ENCODE measurements around the gene KCNK10. TPM values are rescaled to one million over a fixed set of nuclear protein-coding genes. Genes with fewer than 3 reads are reported as not detected.

The KCNK10 gene
- total and polyA plus RNA-seq, 7 donors, result under 0.01 to 0.60 (median 0.28) TPM; not detected in 1

GRCh38 chr14:88258021-88258420 lies 65.0 kb downstream of the KCNK10 start:
- no peak overlapping the region for H3K27ac ChIP-seq
- no peaks in the 10 kb centered on the region for H3K9me3 ChIP-seq
- H3K4me3 ChIP-seq, result no peak overlapping the region
- H3K27me3 ChIP-seq, result no peaks in the 10 kb centered on the region
- DNase-seq, result no peak
- intact Hi-C loops (cut with DNase I), result no loop called here
- no peak for TF ChIP-seq POLR2A (IDR thresholded peaks at IDR 0.05)
- TF ChIP-seq POLR2AphosphoS5 (IDR thresholded peaks at IDR 0.05), result no peak
- TF ChIP-seq EP300 (IDR thresholded peaks at IDR 0.05), result no peak
- no peaks in the 10 kb centered on the region for H3K4me1 ChIP-seq
- no peaks in the 10 kb centered on the region for H3K36me3 ChIP-seq
- 89 to 93% methylated on average over 4 of the region's 4 CpGs for WGBS, 2 donors

DNA sequence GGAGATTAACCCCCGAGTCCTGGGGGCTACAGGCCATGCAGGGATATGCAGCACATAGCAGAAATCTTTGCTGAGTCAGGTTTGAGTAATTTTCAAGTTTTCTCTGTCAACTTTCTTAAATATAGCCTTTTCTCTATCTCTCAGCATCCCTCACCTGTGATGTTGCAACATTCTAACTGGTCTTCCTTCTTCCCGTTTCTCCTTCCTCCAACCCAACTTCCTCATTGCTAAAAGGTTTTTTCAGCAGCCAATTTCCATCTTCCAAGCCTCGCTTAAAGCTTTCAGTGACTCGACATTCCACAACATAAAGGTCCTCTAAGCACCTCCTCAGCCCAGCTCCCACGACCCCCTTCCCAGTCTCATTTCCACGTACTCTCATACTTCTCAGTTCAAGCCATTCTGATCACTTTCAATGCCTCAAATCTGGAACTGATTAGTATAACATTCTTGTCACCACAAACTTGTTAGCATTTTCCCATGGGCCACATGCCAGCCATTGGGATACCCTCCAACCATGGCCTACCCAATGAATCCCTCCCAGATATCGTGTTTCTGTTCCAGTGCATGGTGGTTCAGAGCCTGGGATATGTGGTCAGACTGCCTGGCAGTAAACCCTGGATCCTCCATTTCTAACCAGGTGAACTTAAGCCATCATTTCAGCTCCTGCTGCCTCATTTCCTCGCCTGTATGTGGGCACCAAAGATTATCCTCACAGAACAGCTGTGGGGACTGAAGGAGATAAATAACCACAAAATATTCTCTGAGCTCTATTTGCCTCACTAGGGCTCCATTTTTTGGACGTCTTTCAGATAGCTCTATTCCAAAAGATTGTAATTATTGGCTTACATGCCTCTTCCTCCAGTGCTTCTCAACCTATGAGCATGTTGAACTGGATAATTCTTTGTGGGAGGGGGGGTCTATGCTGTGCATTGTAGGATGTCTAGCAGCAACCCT lies 65.8 kb downstream of the KCNK10 start:
- Histone ChIP-seq H3K27me3 (no peaks in the 10 kb centered on the region), H3K27ac (no peak overlapping the region), H3K9me3 (no peaks in the 10 kb centered on the region), H3K4me1 (no peaks in the 10 kb centered on the region), H3K4me3 (no peak overlapping the region), H3K36me3 (no peaks in the 10 kb centered on the region)
- WGBS, 2 donors, result 62 to 65% methylated on average over 9 of the region's 9 CpGs
- no peak for TF ChIP-seq POLR2A (IDR thresholded peaks at IDR 0.05)
- no peak for TF ChIP-seq POLR2AphosphoS5 (IDR thresholded peaks at IDR 0.05)
- TF ChIP-seq EP300 (IDR thresholded peaks at IDR 0.05), result no peak
- TF ChIP-seq, protein P1, sequence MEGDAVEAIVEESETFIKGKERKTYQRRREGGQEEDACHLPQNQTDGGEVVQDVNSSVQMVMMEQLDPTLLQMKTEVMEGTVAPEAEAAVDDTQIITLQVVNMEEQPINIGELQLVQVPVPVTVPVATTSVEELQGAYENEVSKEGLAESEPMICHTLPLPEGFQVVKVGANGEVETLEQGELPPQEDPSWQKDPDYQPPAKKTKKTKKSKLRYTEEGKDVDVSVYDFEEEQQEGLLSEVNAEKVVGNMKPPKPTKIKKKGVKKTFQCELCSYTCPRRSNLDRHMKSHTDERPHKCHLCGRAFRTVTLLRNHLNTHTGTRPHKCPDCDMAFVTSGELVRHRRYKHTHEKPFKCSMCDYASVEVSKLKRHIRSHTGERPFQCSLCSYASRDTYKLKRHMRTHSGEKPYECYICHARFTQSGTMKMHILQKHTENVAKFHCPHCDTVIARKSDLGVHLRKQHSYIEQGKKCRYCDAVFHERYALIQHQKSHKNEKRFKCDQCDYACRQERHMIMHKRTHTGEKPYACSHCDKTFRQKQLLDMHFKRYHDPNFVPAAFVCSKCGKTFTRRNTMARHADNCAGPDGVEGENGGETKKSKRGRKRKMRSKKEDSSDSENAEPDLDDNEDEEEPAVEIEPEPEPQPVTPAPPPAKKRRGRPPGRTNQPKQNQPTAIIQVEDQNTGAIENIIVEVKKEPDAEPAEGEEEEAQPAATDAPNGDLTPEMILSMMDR (IDR thresholded peaks at IDR 0.05), result no peak
- DNase-seq, result no peak
- intact Hi-C loops (cut with DNase I), result no loop called here

DNA sequence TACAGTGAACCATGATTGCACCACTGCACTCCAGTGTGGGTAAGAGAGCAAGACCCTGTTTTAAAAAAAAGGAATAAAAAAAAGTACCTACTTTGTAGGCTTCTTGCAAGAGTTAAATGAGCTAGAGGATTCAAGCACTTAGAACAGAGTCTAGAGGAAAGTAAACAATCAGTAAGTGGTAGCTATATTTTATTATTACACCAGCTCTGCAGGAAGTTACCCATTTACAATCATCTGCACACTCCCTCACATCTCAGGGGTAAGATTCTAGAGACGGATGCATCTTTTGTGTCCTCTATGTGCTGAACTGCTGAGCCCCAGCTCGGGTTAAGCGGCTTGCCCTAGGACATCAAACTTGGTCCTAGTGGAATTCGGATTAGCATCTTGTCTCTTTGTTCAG lies 67.3 kb downstream of the KCNK10 start:
- Histone ChIP-seq H3K9me3 (no peaks in the 10 kb centered on the region), H3K27me3 (no peaks in the 10 kb centered on the region), H3K36me3 (no peaks in the 10 kb centered on the region), H3K27ac (no peak overlapping the region), H3K4me3 (no peak overlapping the region), H3K4me1 (no peaks in the 10 kb centered on the region)
- 17 to 61% methylated on average over 4 of the region's 4 CpGs for WGBS, 2 donors
- TF ChIP-seq POLR2A (IDR thresholded peaks at IDR 0.05) (no peak), POLR2AphosphoS5 (IDR thresholded peaks at IDR 0.05) (no peak), EP300 (IDR thresholded peaks at IDR 0.05) (no peak)
- TF ChIP-seq, protein P1 (IDR thresholded peaks at IDR 0.05), result no peak
- intact Hi-C loops (cut with DNase I), result no loop called here
- no peak for DNase-seq

DNA sequence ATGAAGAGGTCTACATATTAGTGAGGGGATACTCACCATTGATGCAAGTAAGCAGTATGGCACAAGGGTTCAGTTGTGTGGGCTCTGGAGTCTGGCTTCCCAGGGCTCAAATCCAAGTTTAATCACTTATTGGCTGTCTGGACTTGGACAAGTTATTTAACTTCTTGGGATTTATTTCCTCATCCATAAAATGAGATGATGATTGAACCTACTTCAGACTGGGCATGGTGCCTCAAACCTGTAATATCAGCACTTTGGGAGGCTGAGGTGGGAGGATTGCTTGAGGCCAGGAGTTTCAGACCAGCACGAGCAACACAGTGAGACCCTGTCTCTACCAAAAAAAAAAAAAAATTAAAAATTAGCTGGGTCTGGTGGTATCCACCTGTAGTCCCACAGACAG lies 67.9 kb downstream of the KCNK10 start:
- 20 to 78% methylated on average over 1 of the region's 1 CpG for WGBS, 2 donors
- intact Hi-C loops (cut with DNase I), result no loop called here
- Histone ChIP-seq H3K4me1 (no peaks in the 10 kb centered on the region), H3K4me3 (no peak overlapping the region), H3K36me3 (no peaks in the 10 kb centered on the region), H3K9me3 (no peaks in the 10 kb centered on the region), H3K27me3 (no peaks in the 10 kb centered on the region), H3K27ac (no peak overlapping the region)
- no peak for DNase-seq
- TF ChIP-seq, protein P1 (IDR thresholded peaks at IDR 0.05), result no peak
- TF ChIP-seq POLR2AphosphoS5 (IDR thresholded peaks at IDR 0.05) (no peak), POLR2A (IDR thresholded peaks at IDR 0.05) (no peak), EP300 (IDR thresholded peaks at IDR 0.05) (no peak)

GRCh38 chr14:88252498-88252897 lies 70.6 kb downstream of the KCNK10 start:
- intact Hi-C loops (cut with DNase I), result no loop called here
- Histone ChIP-seq H3K27me3 (no peaks in the 10 kb centered on the region), H3K36me3 (no peaks in the 10 kb centered on the region), H3K9me3 (no peaks in the 10 kb centered on the region), H3K4me1 (no peaks in the 10 kb centered on the region), H3K4me3 (no peak overlapping the region), H3K27ac (no peak overlapping the region)
- 83 to 87% methylated on average over 3 of the region's 3 CpGs for WGBS, 2 donors
- no peak for DNase-seq
- TF ChIP-seq POLR2A (IDR thresholded peaks at IDR 0.05), result no peak

All from sigmoid colon (tissue), 7 donors.